Embryonic facial prominence (tissue), 1 donor: ENCODE results near the gene CERS6.
A peak's percentile ranks its signal among the peaks of the same experiment; 100 is the strongest.

ENCODE experiments used
- DNase-seq: peaks from one replicate; pipeline ENCODE4 v3.0.0-alpha.2; 2016; ENCODE audit errors: extremely low spot score

Gene CERS6

GRCh38 chr2:168797286-168797655 is 341.2 kb downstream of the CERS6 start:
- no peak for DNase-seq

DNA sequence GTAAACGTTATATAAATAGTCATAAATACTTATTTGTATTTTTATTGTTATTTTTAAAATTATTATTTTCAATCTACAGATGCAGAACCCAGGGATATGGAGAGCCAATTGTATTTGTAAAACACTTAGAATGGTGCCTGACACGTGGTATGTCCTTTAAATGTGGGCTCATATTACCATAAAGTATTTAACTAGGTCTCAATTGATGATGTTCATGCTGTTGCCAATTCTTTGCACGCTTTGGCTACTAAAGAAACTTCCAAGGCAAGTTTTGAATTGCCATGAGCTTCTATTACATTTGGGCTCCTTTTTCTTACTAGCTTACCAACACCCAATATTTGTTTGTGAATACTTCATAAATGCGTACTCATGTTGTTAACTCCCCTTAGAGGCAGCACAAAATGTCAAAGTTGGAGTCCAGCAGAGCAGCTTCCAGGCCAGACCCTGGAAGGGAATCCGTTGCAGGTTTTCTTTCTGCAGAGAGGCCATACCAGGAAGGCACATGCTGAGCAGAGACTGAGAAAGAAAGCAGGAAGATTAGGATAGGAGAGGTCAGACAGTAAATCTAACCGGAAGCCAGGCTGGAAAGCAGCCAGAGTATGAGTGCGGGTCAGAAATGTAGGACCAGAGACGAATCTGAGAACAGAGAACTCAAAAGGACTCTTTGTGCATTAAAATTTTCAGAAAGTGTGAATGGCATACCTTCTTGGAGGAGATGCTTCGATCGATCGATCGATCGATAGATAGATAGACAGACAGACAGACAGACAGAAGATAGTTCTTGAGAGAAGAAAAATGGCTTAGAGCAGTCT is 342.2 kb downstream of the CERS6 start:
- DNase-seq: no peak

DNA sequence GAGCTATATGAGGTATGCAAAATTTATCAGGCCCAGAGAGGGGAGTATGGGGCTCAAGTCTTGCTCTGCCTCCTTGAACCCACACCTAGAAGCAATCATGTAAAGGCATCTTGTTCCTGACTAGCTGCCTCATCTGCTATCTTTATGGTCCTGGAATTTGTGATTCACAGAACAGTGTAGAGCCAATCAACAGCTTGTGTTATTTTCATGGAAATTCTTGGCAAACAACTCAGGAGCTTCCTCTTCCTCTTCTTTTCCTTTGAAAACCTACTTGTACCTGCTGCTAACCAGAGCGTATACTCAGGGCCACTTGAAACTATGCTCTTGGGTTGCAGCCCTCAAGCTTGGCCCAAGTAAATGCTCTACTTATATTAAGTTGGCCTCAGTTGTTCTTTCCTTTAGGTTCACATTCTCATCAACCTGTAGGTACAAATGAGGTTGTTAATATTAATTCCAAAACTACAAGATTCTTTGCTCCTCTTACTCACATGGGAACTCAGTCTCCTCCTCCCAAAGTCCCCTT is 342.9 kb downstream of the CERS6 start:
- DNase-seq: no peak

DNA sequence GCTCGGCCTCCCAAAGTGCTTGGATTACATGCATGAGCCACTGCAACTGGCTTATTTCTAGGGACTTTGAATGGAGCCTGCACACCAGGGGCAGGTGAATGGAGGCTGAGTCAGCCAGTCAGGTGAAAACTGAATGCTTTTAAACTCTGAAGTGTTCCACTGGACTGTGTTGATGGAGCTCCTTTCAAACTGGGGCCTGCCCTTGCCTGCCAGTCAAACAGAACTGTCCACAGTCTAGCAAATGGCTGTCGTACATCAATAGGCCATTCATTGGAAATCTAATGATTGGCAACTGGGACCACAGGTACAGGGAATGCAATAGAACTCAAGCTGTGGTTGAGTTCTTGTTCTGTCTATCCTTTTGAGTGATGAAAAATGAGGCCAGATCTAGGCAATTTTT is 345.4 kb downstream of the CERS6 start:
- no peak for DNase-seq

- DNase-seq: no peak
Observed at GRCh38 chr2:168801961-168802858, 346.1 kb downstream of the CERS6 start, which contains the start of gene NOSTRIN. TSS of gene NOSTRIN (plus strand) at chr2:168802637. CDS start at chr2:168802647, 10 bp downstream.

- DNase-seq: peak; percentile 60
Observed at GRCh38 chr2:168802859-168803725, 347.0 kb downstream of the CERS6 start.

- no peak for DNase-seq
Observed at GRCh38 chr2:168804214-168804613, 348.1 kb downstream of the CERS6 start.

GRCh38 chr2:168805615-168806014 is 349.5 kb downstream of the CERS6 start:
- no peak for DNase-seq

- DNase-seq: no peak
Observed at GRCh38 chr2:168809537-168809936, 353.5 kb downstream of the CERS6 start.

- no peak for DNase-seq
Observed at GRCh38 chr2:168810235-168810634, 354.2 kb downstream of the CERS6 start.

GRCh38 chr2:168811696-168812095 is 355.6 kb downstream of the CERS6 start:
- DNase-seq: no peak

DNA sequence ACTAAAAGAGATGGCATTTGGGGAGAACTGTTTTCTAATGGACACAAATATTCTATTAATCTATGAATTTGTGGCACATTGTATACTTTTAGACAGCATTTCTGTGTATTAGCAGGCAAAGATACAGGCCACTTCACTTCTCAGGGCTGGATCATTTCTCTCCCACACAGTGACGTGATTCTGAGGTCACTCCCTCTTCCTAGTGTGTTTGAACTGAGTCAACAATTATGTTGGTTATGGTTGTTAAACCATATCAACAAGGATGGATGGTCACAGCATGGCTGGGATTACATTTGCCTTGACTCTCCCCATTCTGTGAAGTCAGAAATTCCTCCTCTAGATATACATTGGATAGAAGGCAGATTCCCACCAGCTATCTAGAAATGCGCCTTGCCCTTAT is 358.0 kb downstream of the CERS6 start:
- no peak for DNase-seq

GRCh38 chr2:168814939-168815907 is 359.2 kb downstream of the CERS6 start:
- DNase-seq: no peak

DNA sequence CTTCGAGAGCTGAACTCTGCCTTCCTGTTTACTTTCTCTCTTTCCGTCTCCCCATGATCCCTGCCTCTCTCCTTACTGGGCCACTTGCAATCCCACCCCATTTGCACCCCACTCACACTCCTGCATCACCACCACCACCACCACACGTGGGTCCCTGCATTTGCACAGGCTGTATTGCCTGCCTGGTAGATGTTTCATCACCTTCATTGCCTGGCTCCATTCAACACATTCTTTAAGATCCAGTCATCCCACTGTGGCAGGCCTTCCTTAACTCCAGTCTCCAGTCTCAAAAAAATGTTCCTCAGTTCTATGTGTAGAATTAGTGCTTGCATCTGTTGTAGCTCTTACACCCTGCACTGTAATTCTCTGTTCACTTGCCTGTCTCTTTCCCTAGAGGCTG is 360.3 kb downstream of the CERS6 start:
- DNase-seq: no peak

DNA sequence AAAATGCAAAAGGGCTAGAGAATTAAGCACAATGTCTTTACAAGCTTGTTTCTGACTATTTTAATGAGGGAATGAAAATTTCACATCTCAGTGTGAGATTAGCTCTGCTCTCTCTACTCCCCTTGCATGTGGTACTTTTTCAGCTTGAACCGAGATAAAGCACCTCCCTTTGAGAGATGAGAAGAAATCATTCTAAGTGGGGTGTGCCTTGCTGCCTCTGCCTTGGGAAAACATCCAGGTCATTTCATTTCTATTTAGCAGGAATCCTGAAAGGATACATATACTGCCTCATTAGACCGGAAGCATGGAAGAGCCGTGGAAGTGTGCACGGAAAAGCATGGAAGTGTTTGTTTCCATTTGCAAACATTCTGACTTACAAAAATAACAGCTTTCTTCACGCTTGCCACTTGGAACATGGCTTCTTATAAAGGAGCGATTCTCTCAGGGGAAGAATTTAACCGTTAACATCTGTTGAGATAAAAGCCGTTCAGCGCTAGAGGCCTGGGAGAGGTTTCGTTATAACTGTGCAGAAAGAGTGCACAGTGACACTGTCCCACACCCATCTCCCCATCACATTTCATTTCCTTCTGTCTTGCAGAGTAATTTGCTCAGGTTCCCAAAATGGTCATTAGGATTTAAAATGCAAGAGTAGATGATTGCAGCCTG is 363.1 kb downstream of the CERS6 start:
- DNase-seq: no peak

GRCh38 chr2:168819829-168820489 is 363.9 kb downstream of the CERS6 start:
- DNase-seq: no peak

DNA sequence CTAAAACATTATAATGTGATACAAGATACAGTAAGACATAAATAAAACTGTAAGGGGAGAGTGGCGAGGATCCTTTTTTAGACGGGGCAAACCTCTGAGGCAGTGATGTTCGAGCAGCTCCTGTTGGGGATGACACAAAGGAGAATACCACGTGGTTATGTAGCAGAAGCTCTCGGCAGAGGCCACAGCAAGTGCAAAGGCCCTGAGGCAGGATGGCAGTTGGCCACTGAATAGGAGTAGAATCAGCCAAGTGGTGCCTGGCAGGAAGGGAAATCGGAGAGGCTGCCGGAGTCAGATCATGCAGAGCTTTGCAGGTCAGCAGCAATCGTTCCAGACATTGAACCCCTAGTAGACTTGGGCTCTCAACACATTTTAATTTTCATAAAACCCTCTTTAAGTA is 365.5 kb downstream of the CERS6 start:
- no peak for DNase-seq

- no peak for DNase-seq
Observed at GRCh38 chr2:168821992-168822391, 365.9 kb downstream of the CERS6 start.
